HG02885 (cell line): ENCODE data around the gene RENBP.

Source experiments
- ATAC-seq: cut with Tn5 transposase; IDR thresholded peaks from one replicate; pipeline ENCODE4 v1.9.1; 2021; ENCODE audit warnings: mild to moderate bottlenecking; ENCODE audit not compliant: unreplicated experiment, poor library complexity

Gene RENBP

GRCh38 chrX:153903991-153904957 lies 40.2 kb downstream of the RENBP start, which contains the start of gene AVPR2:
TSS of gene AVPR2 (plus strand) at chrX:153904673. CDS start at chrX:153905146, 473 bp downstream.
- ATAC-seq = no peak

DNA sequence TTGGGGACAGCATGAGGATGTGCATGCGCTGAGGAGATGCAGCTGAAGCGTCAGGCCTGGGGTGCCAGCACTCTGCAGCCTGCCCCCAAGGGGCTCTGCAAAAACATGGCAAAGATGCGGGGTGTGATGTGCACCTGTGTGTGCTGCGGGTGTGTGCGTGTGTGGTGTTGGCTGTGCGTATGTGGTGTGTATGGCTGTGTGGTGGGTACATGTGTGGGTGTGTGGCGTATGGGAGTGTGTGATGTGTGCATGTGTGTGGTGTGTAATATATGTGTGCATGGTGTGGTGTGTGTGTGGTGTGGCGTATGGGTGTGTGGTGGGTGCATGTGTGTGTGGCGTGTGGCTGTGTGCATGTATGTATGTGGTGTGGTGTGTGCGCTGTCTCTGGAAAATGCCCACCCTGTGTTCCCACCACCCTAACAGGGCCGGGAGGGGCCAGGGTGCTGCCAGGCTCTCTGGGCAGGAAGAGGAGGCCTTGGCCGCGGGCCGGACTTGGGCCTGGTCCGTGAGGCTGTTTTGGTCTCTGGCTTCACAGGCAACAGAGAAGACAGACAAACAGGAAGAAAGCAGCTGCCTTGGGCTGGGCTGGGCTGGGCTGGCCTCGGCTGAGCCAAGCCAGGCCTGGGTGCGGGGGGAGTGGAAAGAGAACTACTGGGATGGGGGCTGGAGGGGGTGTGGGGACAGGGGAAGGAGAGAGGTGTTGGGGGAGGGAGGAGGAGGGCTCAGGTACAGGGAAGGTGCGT lies 41.0 kb downstream of the RENBP start:
- ATAC-seq = no peak

- ATAC-seq = no peak
These were observed 42.1 kb downstream of the RENBP start for GRCh38 chrX:153902385-153902784.

DNA sequence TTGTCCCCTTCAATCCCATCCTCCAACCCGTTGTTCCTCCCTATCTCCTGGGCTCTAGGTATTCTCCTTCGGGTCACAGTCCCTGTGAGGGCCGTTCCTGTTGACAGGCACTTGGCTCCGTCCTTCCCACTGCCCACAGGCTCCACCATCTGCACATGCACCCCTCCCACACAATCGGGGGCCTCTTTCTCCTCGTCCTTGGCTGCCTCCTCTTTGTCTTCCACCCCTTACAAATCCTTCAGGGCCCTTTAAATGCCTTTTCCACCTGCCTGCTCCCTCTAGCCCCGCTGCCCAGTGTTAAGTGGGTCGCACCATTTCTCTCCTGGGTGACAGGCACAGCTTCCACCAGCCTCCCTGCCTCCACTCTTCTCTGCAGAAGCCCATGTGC lies 42.7 kb downstream of the RENBP start:
- no peak for ATAC-seq

GRCh38 chrX:153900831-153901752 lies 43.4 kb downstream of the RENBP start:
- peak; percentile 66 for ATAC-seq

DNA sequence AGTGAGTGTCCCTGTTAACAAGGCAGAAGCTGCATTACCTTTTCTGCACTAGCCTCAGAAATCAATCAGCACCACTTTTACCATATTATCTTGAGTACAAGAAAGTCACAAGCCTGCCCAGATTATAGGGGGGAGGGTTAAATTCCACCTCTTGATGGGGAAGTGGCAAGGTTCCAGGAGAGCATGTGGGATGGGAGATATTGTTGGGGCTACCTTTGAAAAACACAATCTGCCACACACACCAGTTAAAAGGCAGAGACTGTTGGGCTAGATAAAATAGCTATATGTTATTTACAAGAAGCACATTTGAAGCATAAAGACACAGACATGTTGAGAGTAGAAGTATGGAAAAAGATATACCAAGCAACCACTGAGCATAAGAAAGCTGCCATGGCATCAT lies 46.5 kb downstream of the RENBP start:
- no peak for ATAC-seq

DNA sequence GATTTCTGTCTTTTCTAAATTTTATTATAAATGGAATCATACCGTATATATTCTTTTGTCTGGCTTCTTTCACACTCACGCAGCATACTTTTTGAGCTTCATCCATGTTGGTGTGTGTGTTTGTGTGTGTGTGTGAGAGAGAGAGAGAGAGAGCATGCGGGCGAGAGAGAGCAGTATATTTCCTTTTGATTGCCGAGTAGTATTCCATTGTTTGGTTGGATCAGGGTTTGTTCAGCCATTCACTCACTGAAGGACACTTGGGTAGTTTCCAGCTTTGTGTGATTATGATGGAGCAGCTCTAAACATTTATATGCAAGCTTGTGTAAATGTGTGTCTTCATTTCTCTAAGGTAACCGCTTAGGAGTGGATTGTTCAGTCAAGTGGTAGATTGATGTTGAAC lies 55.3 kb downstream of the RENBP start:
- ATAC-seq = no peak

DNA sequence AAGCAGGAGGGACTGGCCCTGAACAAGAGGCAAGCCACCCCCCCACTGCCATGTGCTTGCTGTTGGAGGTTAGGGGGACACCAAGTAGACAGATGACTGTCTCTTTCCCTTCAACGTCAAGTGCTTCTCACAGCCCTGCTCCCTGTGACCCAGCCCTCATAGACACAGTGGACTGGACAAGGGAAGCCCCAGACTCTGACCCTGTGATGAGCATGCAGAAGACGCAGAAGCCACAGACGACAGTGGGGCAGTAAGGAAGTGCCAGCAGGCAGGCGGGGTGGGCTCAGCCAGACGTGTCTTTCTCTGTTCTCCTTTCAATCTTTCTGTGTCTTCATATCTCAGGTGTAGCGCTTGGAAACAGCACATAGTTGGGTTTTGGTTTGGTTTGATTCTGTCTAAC lies 56.1 kb downstream of the RENBP start:
- ATAC-seq = no peak

GRCh38 chrX:153887385-153887784 lies 57.1 kb downstream of the RENBP start:
- ATAC-seq = no peak

DNA sequence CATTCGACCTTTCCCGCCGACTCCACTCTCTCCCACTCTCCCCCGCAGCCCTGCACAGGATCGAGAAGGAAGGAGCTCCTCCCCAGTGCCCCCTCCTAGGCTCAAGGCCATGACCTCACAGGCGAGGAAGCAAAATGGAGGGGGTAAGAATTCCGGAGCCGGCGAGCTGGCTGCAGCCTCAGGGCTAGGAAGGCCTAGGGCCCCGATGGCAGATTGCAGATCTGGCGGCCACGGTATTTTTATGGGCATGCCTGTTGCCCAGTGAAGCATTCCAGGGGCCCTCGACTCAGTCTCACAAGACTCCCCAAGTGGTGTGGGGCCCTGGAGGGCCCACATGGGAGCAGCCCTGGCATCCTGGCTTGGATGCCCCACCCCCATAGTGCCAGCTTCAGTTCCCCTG lies 57.5 kb downstream of the RENBP start:
- ATAC-seq = no peak

GRCh38 chrX:153885968-153886903 lies 58.2 kb downstream of the RENBP start, which contains the start of gene L1CAM:
TSS of gene L1CAM (minus strand) at chrX:153886173. CDS start at chrX:153875836, 10,337 bp downstream.
- no peak for ATAC-seq
